Naive thymus-derived CD4-positive, alpha-beta T cell (primary cell): ENCODE data around the gene FOXB2. TPM values are rescaled to one million over a fixed set of nuclear protein-coding genes. Genes with fewer than 3 reads are reported as not detected.
A peak's percentile ranks its signal among the peaks of the same experiment; 100 is the strongest.
"Not testable (repeated sequence)": the region's sequence is repeated elsewhere in the genome, so short reads cannot be mapped to it uniquely, and the experiment has no call there.

Source experiments
- ATAC-seq: fragments of 150-1000 bp; cut with Tn5 transposase; 2 replicates; pipeline ENCODE4 v1.10.0; 2021; ENCODE audit warnings: mild to moderate bottlenecking, moderate library complexity
- CTCF ChIA-PET: fragments of 350-600 bp; sonication (Branson Sonifier 250); formaldehyde crosslinking; loops from one replicate; lab custom pipeline; 2021; ENCODE audit warnings: antibody characterized with exemption; lab: Charles Lee
- POLR2A ChIA-PET: fragments of 350-600 bp; sonication (Branson Sonifier 250); formaldehyde crosslinking; loops from one replicate; lab custom pipeline; 2021; ENCODE audit warnings: antibody characterized with exemption, inconsistent platforms; lab: Charles Lee
- DNase-seq, 9 donors: peaks; one replicate each; pipeline versions ENCODE4 v3.0.0 to v3.0.0-alpha.2; 2020 to 2022; ENCODE audit warnings: mixed read lengths in 1 of 9
- H3K27ac ChIP-seq: one replicate; pipeline ENCODE4 v1.7.0; 2013; ENCODE audit warnings: mild to moderate bottlenecking, low read depth, low read length, moderate library complexity
- H3K27me3 ChIP-seq, 2 donors: one replicate each; pipeline ENCODE4 v1.7.0; 2013; ENCODE audit warnings: low read length in 2 of 2, mild to moderate bottlenecking in 2 of 2, moderate library complexity in 2 of 2; ENCODE audit not compliant: control insufficient read depth in 2 of 2, insufficient read depth in 2 of 2
- H3K36me3 ChIP-seq, 3 experiments: 1 replicate in 2 of 3; 2 replicates in 1 of 3; pipeline ENCODE4 v1.7.0; 2013; ENCODE audit warnings: low read length in 3 of 3, mild to moderate bottlenecking in 3 of 3, moderate library complexity in 1 of 3; ENCODE audit not compliant: insufficient read depth in 3 of 3, control insufficient read depth in 2 of 3
- H3K4me1 ChIP-seq, 2 donors: one replicate each; pipeline ENCODE4 v1.7.0; 2013; ENCODE audit warnings: low read length in 2 of 2, mild to moderate bottlenecking in 2 of 2, moderate library complexity in 1 of 2; ENCODE audit not compliant: control insufficient read depth in 2 of 2, insufficient read depth in 2 of 2
- H3K4me3 ChIP-seq: 2 replicates; pipeline ENCODE4 v1.7.0; 2013; ENCODE audit warnings: mild to moderate bottlenecking, low read length
- H3K9me3 ChIP-seq, 3 experiments: 1 replicate in 2 of 3; 2 replicates in 1 of 3; pipeline ENCODE4 v1.7.0; 2013; ENCODE audit warnings: low read length in 3 of 3; ENCODE audit not compliant: control insufficient read depth in 2 of 3
- H3K27ac Mint-ChIP-seq, 9 donors: one replicate each; pipeline ENCODE4 v1.8.0; 2020 to 2022; ENCODE audit warnings: mixed read lengths in 9 of 9, mild to moderate bottlenecking in 8 of 9, moderate library complexity in 5 of 9, inconsistent platforms in 2 of 9
- H3K27me3 Mint-ChIP-seq, 5 donors: one replicate each; pipeline ENCODE4 v1.8.0; 2021 to 2022; ENCODE audit warnings: mixed read lengths in 5 of 5, mild to moderate bottlenecking in 1 of 5
- H3K36me3 Mint-ChIP-seq, 5 donors: one replicate each; pipeline ENCODE4 v1.8.0; 2020 to 2022; ENCODE audit warnings: mixed read lengths in 5 of 5, mild to moderate bottlenecking in 3 of 5, inconsistent platforms in 1 of 5
- H3K4me1 Mint-ChIP-seq, 7 donors: one replicate each; pipeline ENCODE4 v1.8.0; 2020 to 2022; ENCODE audit warnings: mixed read lengths in 7 of 7, mild to moderate bottlenecking in 3 of 7, inconsistent platforms in 1 of 7
- H3K4me3 Mint-ChIP-seq, 10 donors: one replicate each; pipeline ENCODE4 v1.8.0; 2020 to 2022; ENCODE audit warnings: mild to moderate bottlenecking in 10 of 10, mixed read lengths in 10 of 10, moderate library complexity in 6 of 10, inconsistent platforms in 2 of 10
- H3K9me3 Mint-ChIP-seq, 11 donors: one replicate each; pipeline ENCODE4 v1.8.0; 2020 to 2022; ENCODE audit warnings: mixed read lengths in 11 of 11, mild to moderate bottlenecking in 4 of 11, inconsistent platforms in 1 of 11, moderate library complexity in 1 of 11
- intact Hi-C, 2 donors: fragments of 100-400 bp; cut with micrococcal nuclease; formaldehyde crosslinking; loops; one replicate each; pipeline ENCODE4 v1.15.1; 2023
- polyA plus RNA-seq, 2 donors: library from polyadenylated mRNA; unstranded; fragments of 300-500 nt; fragmentation: Illumina TruSeq; gene quantifications; one replicate each; pipeline ENCODE4 v1.2.3, GENCODE V29; 2021
- total RNA-seq, 6 experiments: library from RNA in 5 of 6; stranded (reverse) in 5 of 6; gene quantifications; 1 replicate in 5 of 6; 2 replicates in 1 of 6; pipeline ENCODE4 v1.2.3 and lab custom pipeline; 2021 to 2026

The FOXB2 gene
- total RNA-seq (not detected), polyA plus RNA-seq (not detected), total RNA-seq (lab: John Stamatoyannopoulos, UW) (not detected)

GRCh38 chr9:77019236-77019925 lies at the start of gene FOXB2:
FOXB2 (plus strand) TSS chr9:77019655; CDS start chr9:77019655, 0 bp downstream.
- H3K27me3 ChIP-seq, result peaks cover 0 to 8% of the 10 kb centered on the region in 2 donors
- Mint-ChIP-seq H3K9me3 (peaks cover 0 to 3% (median 0%) of the 10 kb centered on the region in 11 donors), H3K27ac (peak within 1 kb of the TSS in 1 of 9 donors; percentile 82), H3K4me3 (peak within 1 kb of the TSS in 9 of 10 donors; percentile 9 to 80 (median 44)), H3K36me3 (peaks cover 0 to 7% (median 0%) of the 10 kb centered on the region in 5 donors), H3K27me3 (peaks cover 60 to 90% (median 79%) of the 10 kb centered on the region in 5 donors), H3K4me1 (peaks cover 12 to 45% (median 30%) of the 10 kb centered on the region in 7 donors)
- H3K36me3 ChIP-seq, result no peaks in the 10 kb centered on the region
- ATAC-seq (no peak), DNase-seq (no peak)
- ChIA-PET CTCF (no interaction called here), POLR2A (no interaction called here)
- intact Hi-C loops, result loop anchor here in 1 of 2 donors (10.0 kb wide), 1 partner anchor 1815 kb away; no protein-coding TSS in a partner anchor
- H3K4me3 ChIP-seq, result no peak within 1 kb of the TSS
- H3K9me3 ChIP-seq, result no peaks in the 10 kb centered on the region
- H3K27ac ChIP-seq, result no peak within 1 kb of the TSS
- peaks cover 3 to 8% of the 10 kb centered on the region in 2 donors for H3K4me1 ChIP-seq

- H3K36me3 Mint-ChIP-seq, result no peaks in the 10 kb centered on the region
- DNase-seq (no peak), ATAC-seq (no peak)
- H3K27ac Mint-ChIP-seq, result no peak overlapping the region
- no peaks in the 10 kb centered on the region for H3K4me1 Mint-ChIP-seq
- intact Hi-C loops, result no loop called here
- no peak overlapping the region for H3K27ac ChIP-seq
- H3K9me3 Mint-ChIP-seq, result peaks cover 0 to 25% (median 6%) of the 10 kb centered on the region in 11 donors
- peaks cover 0 to 5% (median 0%) of the 10 kb centered on the region in 3 experiments for H3K9me3 ChIP-seq
- no peaks in the 10 kb centered on the region for H3K27me3 ChIP-seq
- no peak overlapping the region for H3K4me3 Mint-ChIP-seq
- H3K27me3 Mint-ChIP-seq, result peaks cover 2 to 14% (median 11%) of the 10 kb centered on the region in 5 donors
- no peak overlapping the region for H3K4me3 ChIP-seq
- no peaks in the 10 kb centered on the region for H3K36me3 ChIP-seq
- CTCF ChIA-PET, result no interaction called here
- no peaks in the 10 kb centered on the region for H3K4me1 ChIP-seq
- POLR2A ChIA-PET, result no interaction called here
Measured at GRCh38 chr9:76969716-76970115, 49.7 kb upstream of the FOXB2 start.

- H3K36me3 Mint-ChIP-seq, H3K27ac ChIP-seq, DNase-seq, CTCF ChIA-PET, H3K27me3 ChIP-seq, H3K36me3 ChIP-seq, POLR2A ChIA-PET, H3K4me1 Mint-ChIP-seq, H3K27ac Mint-ChIP-seq, H3K4me3 ChIP-seq, intact Hi-C loops, H3K4me3 Mint-ChIP-seq, H3K4me1 ChIP-seq, H3K9me3 Mint-ChIP-seq, H3K9me3 ChIP-seq, ATAC-seq: not testable (repeated sequence)
- peaks cover 10 to 23% (median 15%) of the 10 kb centered on the region in 5 donors for H3K27me3 Mint-ChIP-seq
Measured at GRCh38 chr9:76978831-76979230, 40.6 kb upstream of the FOXB2 start.

- Histone ChIP-seq H3K36me3 (no peaks in the 10 kb centered on the region), H3K4me1 (no peaks in the 10 kb centered on the region), H3K27me3 (no peaks in the 10 kb centered on the region), H3K9me3 (no peaks in the 10 kb centered on the region), H3K4me3 (no peak overlapping the region), H3K27ac (no peak overlapping the region)
- H3K27ac Mint-ChIP-seq, result no peak overlapping the region
- H3K9me3 Mint-ChIP-seq, result peaks cover 0 to 2% (median 0%) of the 10 kb centered on the region in 11 donors
- H3K4me3 Mint-ChIP-seq, result no peak overlapping the region
- DNase-seq (no peak), ATAC-seq (no peak)
- H3K4me1 Mint-ChIP-seq, result no peaks in the 10 kb centered on the region
- H3K27me3 Mint-ChIP-seq, result peaks cover 7 to 25% (median 17%) of the 10 kb centered on the region in 5 donors
- no peaks in the 10 kb centered on the region for H3K36me3 Mint-ChIP-seq
- ChIA-PET CTCF (no interaction called here), POLR2A (no interaction called here)
- intact Hi-C loops, result no loop called here
Measured at GRCh38 chr9:76980566-76980965, 38.9 kb upstream of the FOXB2 start.

GRCh38 chr9:76984486-76984885 lies 35.0 kb upstream of the FOXB2 start:
- intact Hi-C loops, result no loop called here
- Mint-ChIP-seq H3K27ac (no peak overlapping the region), H3K9me3 (peaks cover 0 to 1% (median 0%) of the 10 kb centered on the region in 11 donors), H3K36me3 (no peaks in the 10 kb centered on the region), H3K4me3 (no peak overlapping the region), H3K27me3 (peaks cover 0 to 11% (median 8%) of the 10 kb centered on the region in 5 donors), H3K4me1 (no peaks in the 10 kb centered on the region)
- Histone ChIP-seq H3K4me1 (no peaks in the 10 kb centered on the region), H3K4me3 (no peak overlapping the region), H3K9me3 (no peaks in the 10 kb centered on the region), H3K36me3 (no peaks in the 10 kb centered on the region), H3K27ac (no peak overlapping the region), H3K27me3 (no peaks in the 10 kb centered on the region)
- ATAC-seq (no peak), DNase-seq (no peak)
- ChIA-PET POLR2A (no interaction called here), CTCF (no interaction called here)

GRCh38 chr9:76985581-76985980 lies 33.9 kb upstream of the FOXB2 start:
- Histone ChIP-seq H3K27ac (no peak overlapping the region), H3K4me1 (no peaks in the 10 kb centered on the region), H3K27me3 (no peaks in the 10 kb centered on the region), H3K36me3 (no peaks in the 10 kb centered on the region), H3K9me3 (no peaks in the 10 kb centered on the region), H3K4me3 (no peak overlapping the region)
- Mint-ChIP-seq H3K4me3 (no peak overlapping the region), H3K27ac (no peak overlapping the region), H3K4me1 (no peaks in the 10 kb centered on the region), H3K27me3 (peaks cover 3 to 20% (median 13%) of the 10 kb centered on the region in 5 donors), H3K36me3 (no peaks in the 10 kb centered on the region), H3K9me3 (peaks cover 0 to 1% (median 0%) of the 10 kb centered on the region in 11 donors)
- ATAC-seq (no peak), DNase-seq (no peak)
- intact Hi-C loops, result no loop called here
- ChIA-PET CTCF (no interaction called here), POLR2A (no interaction called here)
